DMS114 treated with DMSO at 0.1 percent for 48 hours (cell line): Measurements from ENCODE around the gene PAFAH2.

Source experiments
- DNase-seq: peaks from one replicate; lab custom pipeline; 2025; ENCODE audit not compliant: unreplicated experiment; lab: John Stamatoyannopoulos, UW

PAFAH2 gene

GRCh38 chr1:26015358-26015757 is 17.5 kb upstream of the PAFAH2 start:
- DNase-seq: no peak

- no peak for DNase-seq
Observed at GRCh38 chr1:26014179-26014578, 16.3 kb upstream of the PAFAH2 start.

GRCh38 chr1:26012864-26013263 is 15.0 kb upstream of the PAFAH2 start:
- DNase-seq: no peak

- DNase-seq: no peak
Observed at GRCh38 chr1:26010825-26011224, 13.0 kb upstream of the PAFAH2 start.

GRCh38 chr1:26009796-26010447 is 12.1 kb upstream of the PAFAH2 start:
- DNase-seq: no peak

- DNase-seq: no peak
Observed at GRCh38 chr1:26006710-26007109, 8.8 kb upstream of the PAFAH2 start.

GRCh38 chr1:26005434-26006105 is 7.7 kb upstream of the PAFAH2 start:
- no peak for DNase-seq

- no peak for DNase-seq
Observed at GRCh38 chr1:26003756-26004155, 5.9 kb upstream of the PAFAH2 start.

GRCh38 chr1:26003262-26003661 is 5.4 kb upstream of the PAFAH2 start:
- DNase-seq: no peak

GRCh38 chr1:25999041-25999800 is 1.4 kb upstream of the PAFAH2 start:
- no peak for DNase-seq

GRCh38 chr1:25996966-25997827 is 666 bp downstream of the PAFAH2 start:
- no peak for DNase-seq

GRCh38 chr1:25994402-25995150 is 3.3 kb downstream of the PAFAH2 start:
- DNase-seq: no peak

- no peak for DNase-seq
Observed at GRCh38 chr1:25993197-25993951, 4.5 kb downstream of the PAFAH2 start.

GRCh38 chr1:25992689-25993171 is 5.1 kb downstream of the PAFAH2 start:
- no peak for DNase-seq

- no peak for DNase-seq
Observed at GRCh38 chr1:25991937-25992688, 5.8 kb downstream of the PAFAH2 start.

GRCh38 chr1:25990702-25991395 is 7.0 kb downstream of the PAFAH2 start:
- no peak for DNase-seq

- DNase-seq: no peak
Observed at GRCh38 chr1:25990251-25990650, 7.6 kb downstream of the PAFAH2 start.
